HG03378 (cell line): ENCODE measurements around the gene ZYX.
"Not testable (repeated sequence)": the region's sequence is repeated elsewhere in the genome, so short reads cannot be mapped to it uniquely, and the experiment has no call there.

Experiments
- ATAC-seq: cut with Tn5 transposase; IDR thresholded peaks from one replicate; pipeline ENCODE4 v1.9.1; 2021; ENCODE audit warnings: mild to moderate bottlenecking, moderate library complexity; ENCODE audit not compliant: unreplicated experiment

Gene ZYX

DNA sequence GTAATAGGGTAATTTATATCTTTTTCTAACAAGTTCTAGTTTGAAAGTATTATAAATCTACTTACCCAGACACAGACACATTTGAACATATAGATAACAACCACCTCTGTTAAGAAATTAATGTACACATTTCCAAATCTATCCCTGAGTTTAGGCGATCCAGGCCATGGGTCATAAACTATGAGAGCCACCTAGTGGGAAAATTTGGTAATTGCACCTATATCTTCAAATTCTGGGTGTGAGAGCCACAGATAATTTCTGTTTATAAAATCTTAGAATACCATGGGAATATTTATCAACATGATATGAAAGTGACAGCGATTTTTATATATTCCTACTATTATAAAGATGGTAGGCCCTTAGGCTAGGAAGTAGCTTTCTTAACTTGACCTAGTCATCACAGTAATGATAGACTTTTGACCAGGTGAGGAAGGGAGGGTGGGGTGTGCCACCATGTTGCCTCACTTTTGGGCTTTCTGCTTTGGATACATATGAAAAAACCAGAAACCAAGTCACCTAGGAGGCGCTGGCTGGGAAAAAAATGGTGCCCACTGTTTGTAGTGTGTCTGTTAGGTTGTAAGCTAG is 35.5 kb downstream of the ZYX start:
- ATAC-seq: no peak

DNA sequence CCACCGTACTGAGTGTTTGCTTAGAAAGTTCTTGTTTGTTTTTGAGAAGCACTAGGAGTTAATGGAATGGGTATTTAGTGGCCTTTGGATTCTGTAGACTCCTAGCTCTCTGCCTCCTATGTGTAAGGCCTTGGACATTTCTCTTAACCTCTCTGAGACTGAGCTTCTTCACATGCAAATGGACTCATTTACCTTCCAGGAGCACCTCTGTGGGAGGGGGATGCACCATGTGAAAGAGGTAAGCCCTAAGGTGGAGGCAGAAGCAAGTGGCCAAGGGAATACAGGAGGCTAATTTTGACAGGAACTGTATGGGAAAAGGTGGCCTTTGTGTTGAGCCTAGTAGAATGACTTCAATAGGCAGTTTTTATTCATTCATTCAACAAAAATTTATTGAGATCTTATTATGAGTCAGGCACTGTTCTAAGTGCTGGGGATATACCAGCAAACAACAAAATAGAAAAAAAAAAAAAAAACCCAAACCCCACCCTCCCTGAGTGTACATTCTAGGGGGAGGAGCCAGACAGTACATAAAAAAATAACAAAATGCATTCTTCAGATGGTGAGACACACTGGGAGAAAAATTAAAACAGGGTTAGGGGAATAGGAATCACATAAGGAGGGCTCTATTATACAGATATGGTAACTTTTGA is 36.7 kb downstream of the ZYX start:
- no peak for ATAC-seq

DNA sequence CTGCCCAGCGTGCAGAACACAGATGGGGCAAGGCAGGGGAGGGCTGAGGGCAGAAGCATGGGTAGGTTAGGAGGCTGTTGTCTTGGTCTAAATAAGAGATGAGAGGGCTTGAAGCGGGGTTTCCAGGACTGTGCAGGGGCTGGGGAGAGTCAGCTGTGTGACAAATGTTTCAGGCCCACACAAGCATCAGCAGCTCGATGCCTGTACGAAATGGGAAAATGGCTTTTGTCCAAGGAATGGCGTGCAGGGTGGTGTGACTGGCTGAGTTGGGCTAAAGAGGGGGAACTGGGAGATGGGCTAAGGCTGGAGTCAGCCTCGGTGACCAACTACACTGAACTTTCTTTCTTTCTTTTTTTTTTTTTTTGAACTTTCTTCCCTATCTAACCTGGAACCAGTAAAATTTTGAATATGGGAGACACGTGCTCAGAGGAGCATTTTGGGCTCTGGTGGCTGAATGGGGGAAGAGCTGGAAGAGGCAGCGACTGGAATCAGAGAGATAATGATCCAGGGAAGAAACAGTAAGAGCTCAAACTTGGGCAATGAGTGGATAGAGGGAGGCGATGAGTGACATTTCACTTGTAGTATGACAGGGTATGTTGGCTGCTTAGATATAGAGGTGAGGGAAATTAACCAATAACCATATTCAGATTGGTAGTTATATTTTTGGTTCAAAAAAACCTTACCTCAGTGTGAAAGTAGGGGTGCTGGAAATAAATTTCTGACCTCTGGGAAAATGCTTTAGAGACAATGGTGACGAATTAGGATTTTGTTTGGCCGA is 37.7 kb downstream of the ZYX start:
- ATAC-seq: no peak

DNA sequence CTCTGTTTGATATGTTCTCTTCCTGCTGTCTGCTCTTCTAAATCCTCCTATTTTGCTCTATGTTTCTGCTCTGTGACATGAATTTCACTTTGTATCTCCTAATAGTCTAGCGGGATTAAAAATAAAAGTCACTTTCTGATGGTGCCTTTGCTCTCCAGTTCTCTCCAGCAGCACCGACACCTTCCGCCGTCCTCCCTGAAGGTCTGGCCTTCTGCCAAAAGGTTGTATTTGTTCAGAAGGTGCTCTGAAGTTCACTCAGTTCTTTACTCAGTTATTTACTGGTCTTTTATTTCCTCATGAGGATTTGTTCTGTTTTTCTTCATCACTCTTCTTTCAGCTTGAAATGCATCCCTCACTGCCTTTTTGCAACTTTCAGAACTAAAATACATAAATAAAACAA is 38.7 kb downstream of the ZYX start:
- no peak for ATAC-seq

DNA sequence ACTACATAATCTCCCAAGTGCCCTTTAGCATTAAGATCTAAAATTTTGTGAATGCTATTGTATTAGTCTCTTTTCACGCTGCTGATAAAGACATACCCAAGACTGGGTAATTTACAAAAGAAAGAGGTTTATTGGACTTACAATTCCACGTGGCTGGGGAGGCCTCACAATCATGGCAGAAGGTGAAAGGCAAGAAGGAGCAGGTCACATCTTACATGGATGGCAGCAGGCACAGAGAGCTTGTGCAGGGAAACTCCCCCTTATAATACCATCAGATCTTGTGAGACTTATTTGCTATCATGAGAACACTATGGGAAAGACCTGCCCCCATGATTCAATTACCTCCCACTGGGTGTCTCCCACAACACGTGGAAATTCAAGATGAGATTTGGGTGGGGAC is 39.5 kb downstream of the ZYX start:
- not testable (repeated sequence) for ATAC-seq

DNA sequence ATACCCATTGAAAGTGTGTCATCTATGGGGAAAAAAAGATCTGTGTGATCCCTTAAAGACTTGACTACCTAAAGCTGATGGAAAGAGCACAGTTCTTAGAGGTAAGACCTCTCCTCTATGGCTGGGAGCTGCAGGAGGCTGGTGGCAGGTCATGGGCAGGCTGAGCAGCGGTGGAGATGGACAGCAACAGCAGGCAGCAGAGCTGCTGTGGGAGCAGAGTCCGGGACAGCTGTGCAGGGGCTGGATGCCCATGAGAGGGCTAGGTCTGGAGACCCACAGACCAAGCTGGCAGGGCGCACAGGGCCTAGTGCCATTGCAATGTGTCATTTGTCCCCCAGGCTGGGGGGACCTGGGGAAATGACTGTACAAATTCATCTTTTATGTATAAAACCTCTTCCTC is 40.9 kb downstream of the ZYX start:
- no peak for ATAC-seq

DNA sequence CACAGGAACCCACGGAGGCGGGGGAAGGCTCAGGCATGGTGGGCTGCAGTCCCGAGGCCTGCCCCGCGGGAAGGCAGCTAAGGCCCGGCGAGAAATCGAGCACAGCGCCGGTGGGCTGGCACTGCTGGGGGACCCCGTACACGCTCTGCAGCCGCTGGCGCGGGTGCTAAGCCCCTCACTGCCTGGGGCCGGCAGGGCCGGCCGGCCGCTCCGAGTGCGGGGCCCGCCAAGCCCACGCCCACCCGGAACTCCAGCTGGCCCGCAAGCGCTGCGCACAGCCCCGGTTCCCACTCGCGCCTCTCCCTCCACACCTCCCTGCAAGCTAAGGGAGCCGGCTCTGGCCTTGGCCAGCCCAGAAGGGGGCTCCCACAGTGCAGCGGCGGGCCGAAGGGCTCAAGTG is 43.3 kb downstream of the ZYX start:
- ATAC-seq: not testable (repeated sequence)

DNA sequence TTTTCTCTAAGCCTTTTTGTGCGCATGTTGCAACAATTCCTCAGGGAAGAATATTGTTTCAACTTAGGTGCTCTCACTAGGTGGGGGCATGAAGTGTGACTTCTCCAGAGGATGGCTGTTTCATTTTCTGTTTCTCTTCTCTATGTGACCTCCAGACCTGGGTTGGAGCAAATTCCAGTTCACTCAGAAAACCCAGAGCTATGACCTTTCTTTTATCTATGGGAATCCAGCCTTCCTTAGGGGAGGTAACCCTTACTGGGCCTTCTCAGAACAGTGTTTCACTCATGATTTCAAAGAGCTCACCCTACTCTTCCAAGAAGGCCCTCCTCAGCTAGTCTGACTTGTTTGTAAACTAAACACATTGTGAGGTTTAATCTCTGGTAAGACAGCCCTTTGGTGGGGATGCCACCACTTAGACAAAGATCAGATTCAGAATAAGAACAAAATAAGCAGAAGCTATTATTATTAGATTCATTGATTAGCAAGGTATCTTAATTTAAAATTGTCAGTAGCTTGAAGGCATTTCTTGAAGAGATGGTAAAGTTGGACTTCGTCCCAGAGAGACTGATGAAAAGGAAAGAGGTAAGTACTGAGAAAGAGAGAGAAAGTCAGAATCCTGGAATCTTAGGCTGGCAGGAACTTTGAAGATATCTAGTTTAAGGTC is 45.5 kb downstream of the ZYX start:
- ATAC-seq: no peak

DNA sequence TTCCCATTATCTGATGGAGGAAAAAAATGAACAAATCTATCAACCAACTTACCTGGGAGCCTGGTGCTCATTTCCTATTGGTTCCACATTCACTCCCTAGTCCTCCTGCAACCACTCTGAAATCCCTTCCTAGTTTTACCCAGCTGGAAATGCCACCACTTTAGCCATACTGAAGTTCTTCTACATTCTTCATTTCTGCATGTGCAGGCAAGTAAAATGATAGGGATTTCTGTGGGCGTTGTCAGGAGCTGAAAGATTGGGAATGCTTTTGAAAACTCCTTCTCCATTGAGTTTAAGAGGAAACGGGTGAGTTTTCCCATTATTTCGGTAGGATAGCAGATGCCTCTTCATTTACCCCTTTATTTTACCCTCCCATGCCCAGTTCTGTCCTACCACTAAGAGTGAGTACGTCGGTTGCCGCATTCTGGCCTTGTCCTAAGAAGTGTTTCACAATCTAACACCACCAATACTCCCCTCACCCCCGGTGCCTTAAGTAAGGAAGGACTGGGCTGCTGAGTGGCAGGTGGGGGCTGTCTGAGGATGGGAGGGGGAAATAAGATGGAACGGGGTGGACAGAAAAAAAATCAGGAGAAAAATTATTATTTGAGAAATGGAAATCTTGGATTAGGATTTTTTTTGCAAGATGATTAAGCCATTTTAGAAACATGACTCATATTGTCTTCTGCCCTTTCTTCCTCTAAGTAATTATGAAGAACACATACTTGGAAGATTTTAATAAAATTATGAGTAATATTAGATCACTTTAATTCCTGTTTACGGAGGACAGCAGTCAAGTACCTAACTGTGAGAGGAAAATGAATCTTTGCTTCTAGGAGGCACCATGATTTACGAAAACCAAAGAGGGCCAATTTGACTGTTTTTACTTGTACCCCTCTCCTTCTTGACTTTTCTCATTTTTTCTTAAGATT is 48.9 kb downstream of the ZYX start:
- ATAC-seq: no peak

DNA sequence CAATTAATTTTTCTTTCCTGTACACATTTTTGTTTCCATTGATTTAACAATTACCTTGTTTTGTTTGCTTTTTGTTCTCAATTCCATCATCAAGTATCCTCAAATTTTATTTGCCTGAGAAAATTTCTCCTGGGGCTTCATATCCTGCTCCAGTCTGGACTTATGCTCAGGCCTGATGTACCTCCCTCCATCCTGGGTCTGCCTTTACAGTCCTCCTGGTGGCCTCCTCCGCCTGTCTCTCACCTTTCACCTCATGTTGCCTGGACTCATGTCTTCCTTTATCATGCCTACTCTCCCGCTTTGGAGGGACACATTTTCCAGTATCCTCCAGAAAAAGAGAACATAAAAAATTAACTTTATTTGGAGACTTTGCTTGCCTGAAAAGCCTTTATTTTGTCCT is 50.0 kb downstream of the ZYX start:
- ATAC-seq: no peak

DNA sequence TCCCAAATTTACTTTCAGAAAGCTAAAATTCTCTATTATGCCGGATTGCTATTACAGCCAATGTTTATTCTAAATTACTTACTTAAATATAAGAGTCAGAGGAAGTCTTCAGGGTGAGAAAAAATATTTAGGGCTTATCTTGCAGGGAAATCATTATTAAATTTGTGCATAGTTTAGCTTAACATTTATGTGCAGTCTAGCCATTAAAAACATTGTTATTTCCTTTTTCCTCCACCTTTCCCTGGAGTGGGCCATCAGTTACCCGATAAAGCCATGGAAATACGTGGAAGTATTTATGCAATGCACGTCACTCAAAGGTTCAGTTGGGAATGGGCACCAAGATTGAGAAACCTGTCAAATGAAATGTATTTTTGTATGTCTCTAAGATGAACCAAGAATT is 52.6 kb downstream of the ZYX start:
- ATAC-seq: no peak

DNA sequence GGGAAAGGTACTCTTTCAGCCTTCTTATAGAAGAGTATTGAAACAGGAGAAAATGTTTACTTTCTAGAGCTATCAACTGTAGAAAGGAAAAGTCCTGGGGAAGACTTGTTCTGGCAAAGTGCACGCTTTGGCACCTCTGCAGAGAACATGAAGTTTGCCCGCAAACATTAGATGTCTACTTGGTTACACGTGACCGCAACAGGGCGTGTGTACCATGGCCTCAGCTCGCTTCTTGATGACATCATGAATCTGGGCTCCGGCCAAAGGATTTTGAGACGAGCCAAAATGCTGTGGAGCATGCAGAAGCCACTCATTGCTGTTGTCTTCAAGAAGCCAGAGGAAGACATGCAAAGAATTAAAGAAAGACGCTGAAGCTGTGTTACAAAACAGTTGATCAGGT is 53.5 kb downstream of the ZYX start:
- no peak for ATAC-seq

DNA sequence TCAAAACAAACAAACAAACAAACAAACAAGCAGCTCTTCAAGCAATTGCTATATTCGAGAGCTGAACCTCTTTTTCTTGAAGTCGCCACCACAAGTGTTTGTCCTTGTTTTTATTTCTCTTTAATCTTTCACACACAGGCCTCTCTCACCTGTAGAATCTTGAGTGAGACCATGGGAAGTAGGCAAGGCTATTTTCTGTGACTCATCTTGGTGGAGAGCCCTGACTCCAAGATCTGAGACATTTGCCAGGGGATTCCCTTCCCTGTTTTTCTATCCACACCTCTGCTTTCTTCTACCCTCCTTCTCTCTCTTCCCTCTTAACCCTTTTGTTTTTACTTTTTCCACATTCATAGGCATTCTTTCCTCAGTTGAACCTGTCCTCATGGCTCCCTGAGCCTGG is 54.1 kb downstream of the ZYX start:
- ATAC-seq: no peak

DNA sequence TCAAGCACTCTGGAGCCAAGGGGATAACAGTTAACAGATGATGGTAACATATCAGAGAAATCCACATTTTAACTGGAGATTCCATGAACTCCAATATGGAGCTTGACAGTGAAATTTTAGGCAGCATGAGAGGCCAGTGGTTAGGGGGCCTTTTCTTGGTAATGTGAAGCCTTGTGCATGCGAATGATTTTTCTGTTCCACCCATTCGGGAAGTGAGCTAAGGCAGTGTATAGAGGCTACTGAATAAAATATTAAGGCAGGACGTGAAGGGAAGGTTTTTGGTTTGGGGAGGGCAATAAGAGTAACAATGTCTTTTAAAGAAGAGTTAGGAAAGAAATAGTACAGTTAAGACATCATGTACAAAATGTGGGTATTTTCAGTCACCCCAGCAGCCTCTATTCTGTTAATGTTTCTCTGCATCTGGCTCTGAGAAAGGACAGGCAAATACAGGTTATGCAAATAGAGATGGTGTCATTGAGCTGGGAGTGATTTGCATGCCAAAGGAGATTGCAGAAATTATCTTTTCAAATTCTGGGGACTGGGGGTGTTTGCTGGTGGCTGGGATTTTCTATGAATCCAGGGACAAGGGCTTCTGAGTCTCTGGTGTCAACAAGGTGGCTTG is 55.3 kb downstream of the ZYX start:
- ATAC-seq: peak; percentile 74

DNA sequence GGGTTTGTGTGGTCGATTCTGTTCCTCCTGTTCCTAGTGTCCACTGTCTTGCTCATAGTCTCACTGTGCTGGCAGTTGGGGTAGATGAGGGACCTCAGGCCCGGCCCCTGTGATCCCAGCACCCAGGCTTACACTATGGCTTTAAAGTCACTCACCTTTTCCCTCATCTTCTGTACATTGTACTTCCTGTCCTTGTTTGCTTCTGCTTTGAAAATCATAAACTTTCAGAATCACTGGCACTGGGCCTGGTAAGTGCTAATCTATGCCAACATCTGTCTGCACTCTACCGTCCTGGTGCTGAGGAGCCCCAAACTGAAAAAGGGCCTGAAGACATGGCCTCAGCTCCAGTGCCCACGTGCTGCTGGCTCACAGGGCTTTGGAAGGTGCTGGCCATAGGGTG is 56.4 kb downstream of the ZYX start:
- ATAC-seq: peak; percentile 37

DNA sequence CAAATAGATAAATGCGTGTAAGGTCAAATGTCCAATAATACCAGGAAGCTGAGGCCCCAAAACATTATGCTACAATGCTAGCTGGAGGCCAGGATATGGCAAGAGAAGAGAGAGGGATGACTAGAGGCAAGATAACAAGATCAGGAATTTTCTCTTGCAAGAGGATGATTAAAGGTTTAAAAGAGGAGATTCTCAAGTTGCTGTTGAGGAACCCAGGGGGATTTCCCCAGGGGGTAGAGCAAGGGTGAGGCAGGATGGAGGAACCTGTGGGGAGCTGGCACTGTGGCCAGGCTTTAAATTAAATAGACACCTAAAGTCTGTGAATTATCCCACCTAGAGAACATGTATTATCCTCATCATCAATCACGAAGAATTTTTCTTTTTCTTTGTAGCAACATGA is 58.7 kb downstream of the ZYX start:
- ATAC-seq: no peak
